Endothelial cell of umbilical vein (primary cell): ENCODE measurements around the gene RGS7. TPM values are rescaled to one million over a fixed set of nuclear protein-coding genes. Genes with fewer than 3 reads are reported as not detected.
"Not testable (repeated sequence)": the region's sequence is repeated elsewhere in the genome, so short reads cannot be mapped to it uniquely, and the experiment has no call there.

Experiments used
- BruUV-seq: library from RNA; stranded (reverse); fragments of 400-500 nt; replicated peaks from 2 replicates; lab custom pipeline; 2021; lab: Mats Ljungman, UMichigan
- CTCF ChIA-PET: fragments of 300-600, 350-600 bp; sonication (Branson Sonifier 250); formaldehyde crosslinking; loops from one replicate; lab custom pipeline; 2021; ENCODE audit warnings: antibody characterized with exemption, inconsistent platforms; lab: Charles Lee
- POLR2A ChIA-PET: fragments of 300-600, 350-600 bp; sonication (Branson Sonifier 250); formaldehyde crosslinking; loops from one replicate; lab custom pipeline; 2021; ENCODE audit warnings: antibody characterized with exemption, inconsistent platforms; lab: Charles Lee
- DNase-seq: peaks from one replicate; pipeline ENCODE4 v3.0.0-alpha.2; 2011; ENCODE audit warnings: low read depth, low spot score
- FAIRE-seq: peaks from 2 replicates; lab custom pipeline; 2011; peaks lifted over from hg19 to GRCh38; lab: Jason Lieb, UNC
- H2AFZ ChIP-seq: 2 replicates; pipeline ENCODE4 v1.6.0; 2012; ENCODE audit warnings: low read depth, low read length, control low read depth, inconsistent platforms
- H3K27ac ChIP-seq: 2 replicates; pipeline ENCODE4 v1.5.1; 2011; ENCODE audit warnings: low read depth, mild to moderate bottlenecking, control low read depth, low read length, moderate library complexity; ENCODE audit not compliant: insufficient read depth
- H3K27me3 ChIP-seq, 2 experiments: 2 replicates each; pipeline versions ENCODE4 v1.6.0 to v1.6.1; 2011; ENCODE audit warnings: low read length in 2 of 2, mixed read lengths in 1 of 2; ENCODE audit not compliant: control insufficient read depth in 2 of 2, insufficient read depth in 2 of 2
- H3K36me3 ChIP-seq, 2 experiments: 2 replicates in 1 of 2; 3 replicates in 1 of 2; pipeline ENCODE4 v1.5.1; 2011; ENCODE audit warnings: low read length in 2 of 2, mild to moderate bottlenecking in 1 of 2, moderate library complexity in 1 of 2; ENCODE audit not compliant: control insufficient read depth in 2 of 2, insufficient read depth in 2 of 2; ENCODE audit errors: extremely low read depth in 1 of 2
- H3K4me1 ChIP-seq: 3 replicates; pipeline ENCODE4 v1.5.1; 2011; ENCODE audit warnings: mild to moderate bottlenecking, low read length; ENCODE audit not compliant: control insufficient read depth, insufficient read depth; ENCODE audit errors: extremely low read depth
- H3K4me2 ChIP-seq: 2 replicates; pipeline ENCODE4 v1.6.1; 2011; ENCODE audit warnings: low read length, control low read depth, mixed read lengths; ENCODE audit not compliant: insufficient read depth
- H3K4me3 ChIP-seq, 3 experiments: fragments of 200-600 bp in 1 of 3; sonication (generic), shearing (Covaris generic) in 1 of 3; replicated peaks in 1 of 3; 2 replicates each; pipeline ENCODE4 v1.5.1; 2011 to 2016; ENCODE audit warnings: control low read depth in 3 of 3, low read length in 3 of 3, mild to moderate bottlenecking in 2 of 3, inconsistent platforms in 1 of 3, low read depth in 1 of 3, moderate library complexity in 1 of 3; ENCODE audit not compliant: insufficient read depth in 1 of 3
- H3K79me2 ChIP-seq: 2 replicates; pipeline ENCODE4 v1.6.0; 2012; ENCODE audit warnings: low read length, inconsistent platforms; ENCODE audit not compliant: control insufficient read depth, insufficient read depth
- H3K9ac ChIP-seq: replicated peaks from 2 replicates; pipeline ENCODE3; 2011; ENCODE audit warnings: low read length, control low read depth; ENCODE audit not compliant: insufficient read depth; ENCODE audit errors: extremely low read depth
- H3K9me1 ChIP-seq: replicated peaks from 3 replicates; pipeline ENCODE4 v1.6.0; 2011; ENCODE audit warnings: mild to moderate bottlenecking, low read length; ENCODE audit not compliant: control insufficient read depth, insufficient read depth; ENCODE audit errors: extremely low read depth
- H3K9me3 ChIP-seq: replicated peaks from 2 replicates; pipeline ENCODE4 v1.5.1; 2012; ENCODE audit warnings: low read length, inconsistent platforms; ENCODE audit not compliant: control insufficient read depth, insufficient read depth
- H4K20me1 ChIP-seq: replicated peaks from 2 replicates; pipeline ENCODE3; 2011; ENCODE audit warnings: mild to moderate bottlenecking, low read length; ENCODE audit not compliant: control insufficient read depth, insufficient read depth; ENCODE audit errors: extremely low read depth
- CTCF ChIP-seq, 2 donors: IDR thresholded peaks; 1 replicate in 1 of 2; 2 replicates in 1 of 2; pipeline ENCODE4 v1.5.1; 2011; ENCODE audit warnings: low read length in 2 of 2, mild to moderate bottlenecking in 2 of 2, moderate library complexity in 2 of 2, control low read depth in 1 of 2, inconsistent platforms in 1 of 2, low read depth in 1 of 2; ENCODE audit not compliant: insufficient read depth in 1 of 2; ENCODE audit errors: extremely low read depth in 1 of 2
- EZH2 ChIP-seq: IDR thresholded peaks from 2 replicates; pipeline ENCODE4 v1.6.1; 2012; ENCODE audit warnings: borderline replicate concordance, low read depth, mild to moderate bottlenecking, moderate library complexity, low read length, inconsistent platforms; ENCODE audit not compliant: severe bottlenecking
- FOS ChIP-seq: IDR thresholded peaks from 2 replicates; pipeline ENCODE4 v1.6.1; 2011; ENCODE audit warnings: mild to moderate bottlenecking, low read length, moderate library complexity, borderline replicate concordance; ENCODE audit not compliant: insufficient read depth
- GATA2 ChIP-seq: IDR thresholded peaks from 2 replicates; pipeline ENCODE4 v1.7.0; 2011; ENCODE audit warnings: low read depth, mild to moderate bottlenecking, moderate library complexity, mixed read lengths, low read length; ENCODE audit not compliant: insufficient read length, insufficient read depth
- JUN ChIP-seq: IDR thresholded peaks from 2 replicates; pipeline ENCODE4 v1.6.1; 2011; ENCODE audit warnings: borderline replicate concordance, low read depth; ENCODE audit not compliant: insufficient read length, insufficient read depth
- MAX ChIP-seq: IDR thresholded peaks from 2 replicates; pipeline ENCODE4 v1.6.1; 2011; ENCODE audit not compliant: insufficient read depth, insufficient read length
- MYC ChIP-seq: IDR thresholded peaks from one replicate; pipeline ENCODE4 v1.6.1; 2011; ENCODE audit warnings: mild to moderate bottlenecking, low read depth, low read length
- POLR2A ChIP-seq: IDR thresholded peaks from 2 replicates; pipeline ENCODE4 v1.6.1; 2012; ENCODE audit warnings: low read depth, mild to moderate bottlenecking, control low read depth, low read length
- POLR2AphosphoS5 ChIP-seq: IDR thresholded peaks from 2 replicates; pipeline ENCODE4 v1.6.1; 2012; ENCODE audit warnings: low read depth, mild to moderate bottlenecking, control low read depth, low read length, moderate library complexity; ENCODE audit not compliant: insufficient read depth
- dilution Hi-C: fragments of 300-500 bp; cut with MboI; formaldehyde crosslinking; loops from one replicate; pipeline ENCODE4 v1.15.0; 2019; ENCODE audit warnings: low sequenced_read_pairs; ENCODE audit not compliant: extremely low pct_ligation_motif_present
- intact Hi-C: fragments of 100-400 bp; cut with micrococcal nuclease; formaldehyde crosslinking; loops from one replicate; pipeline ENCODE4 v1.10.0; 2022
- polyA plus RNA-seq, 4 experiments: library from polyadenylated mRNA; depleted of rRNA in 3 of 4; stranded (reverse) in 3 of 4; unstranded in 1 of 4; fragments of >200 nt; gene quantifications; 2 replicates each; pipeline versions ENCODE4 v1.2.1 to v1.2.3, GENCODE V29; 2011 to 2012; ENCODE audit warnings: missing spikeins in 1 of 4
- total RNA-seq: library from RNA; stranded (reverse); gene quantifications from 2 replicates; pipeline ENCODE4 v1.2.3, GENCODE V29; 2021

Gene RGS7
- total and polyA plus RNA-seq, 2 donors (not counting 3 experiments of a cell fraction or from before 2014, with no cell fraction given), result 0.43 to 0.44 TPM

- no TSS peak for BruUV-seq
- intact Hi-C loops (no loop called here), dilution Hi-C loops (no loop called here)
- Histone ChIP-seq H3K9ac (no peak overlapping the region), H3K9me3 (no peaks in the 10 kb centered on the region), H3K27me3 (no peaks in the 10 kb centered on the region), H2AFZ (no peak overlapping the region), H3K4me1 (no peaks in the 10 kb centered on the region), H3K36me3 (no peaks in the 10 kb centered on the region), H3K9me1 (no peaks in the 10 kb centered on the region), H3K4me2 (no peak overlapping the region), H3K79me2 (no peaks in the 10 kb centered on the region), H4K20me1 (no peaks in the 10 kb centered on the region), H3K27ac (no peak overlapping the region), H3K4me3 (no peak overlapping the region)
- TF ChIP-seq CTCF (IDR thresholded peaks at IDR 0.05; ENCODE audit: extremely low read depth in 1 of 2, insufficient read depth in 1 of 2, low read depth in 1 of 2, low read length in 2 of 2) (no peak), JUN (no peak), GATA2 (no peak), POLR2AphosphoS5 (no peak), FOS (no peak), POLR2A (no peak), MAX (no peak), MYC (no peak), EZH2 (no peak)
- DNase-seq (no peak), FAIRE-seq (no peak)
- CTCF ChIA-PET, result no interaction called here
- POLR2A ChIA-PET, result no interaction called here
Observed at GRCh38 chr1:241142493-241142892, 214.5 kb downstream of the RGS7 start.

- CTCF ChIA-PET, FAIRE-seq, H4K20me1 ChIP-seq, dilution Hi-C loops, H2AFZ ChIP-seq, H3K9me3 ChIP-seq, H3K4me1 ChIP-seq, H3K4me3 ChIP-seq, H3K36me3 ChIP-seq, BruUV-seq, H3K79me2 ChIP-seq, POLR2A ChIA-PET, intact Hi-C loops, H3K27me3 ChIP-seq, H3K4me2 ChIP-seq, H3K9ac ChIP-seq, H3K9me1 ChIP-seq, DNase-seq, H3K27ac ChIP-seq: not testable (repeated sequence)
Observed at GRCh38 chr1:241141646-241142045, 215.4 kb downstream of the RGS7 start.
